Subcutaneous adipose tissue (tissue), 4 donors: ENCODE results near the gene PDLIM7. TPM values are rescaled to one million over a fixed set of nuclear protein-coding genes. Genes with fewer than 3 reads are reported as not detected.

ENCODE experiments used
- CTCF ChIP-seq: fragments of 450-650 bp; IDR thresholded peaks from one replicate; pipeline ENCODE4 v1.5.1; 2016; ENCODE audit warnings: low read depth, mild to moderate bottlenecking, control low read depth, antibody characterized with exemption, moderate library complexity
- total RNA-seq, 4 donors: library from RNA; depleted of rRNA; stranded (reverse); fragments of >200 nt; gene quantifications; one replicate each; pipeline ENCODE4 v1.1.0, GENCODE V29; 2016

The PDLIM7 gene
- total RNA-seq, 4 donors from 2014 or later = 11.2 to 43.1 (median 16.6) TPM

GRCh38 chr5:177520916-177521513 is 23.6 kb upstream of the PDLIM7 start:
- TF ChIP-seq CTCF = no peak

DNA sequence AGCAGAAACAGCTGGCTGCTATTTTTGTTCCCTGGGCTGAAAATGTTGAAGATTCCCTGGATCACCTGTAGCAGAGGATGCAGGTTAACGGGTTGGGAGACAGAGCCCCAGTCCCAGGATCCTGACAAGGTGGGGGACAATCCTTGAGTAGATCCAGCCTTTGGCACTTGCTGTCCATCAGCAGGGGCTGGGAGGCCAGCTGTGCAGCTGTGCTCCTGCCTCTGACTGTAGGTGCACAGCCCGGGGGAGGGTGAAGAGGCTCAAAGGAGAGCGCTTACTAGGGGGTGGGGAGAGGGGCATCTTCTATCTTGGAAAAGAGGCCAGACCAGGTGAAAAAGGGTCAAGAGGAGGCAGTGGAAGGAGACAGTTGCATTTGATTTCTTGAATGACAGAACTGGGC is 22.9 kb upstream of the PDLIM7 start:
- no peak for TF ChIP-seq CTCF

DNA sequence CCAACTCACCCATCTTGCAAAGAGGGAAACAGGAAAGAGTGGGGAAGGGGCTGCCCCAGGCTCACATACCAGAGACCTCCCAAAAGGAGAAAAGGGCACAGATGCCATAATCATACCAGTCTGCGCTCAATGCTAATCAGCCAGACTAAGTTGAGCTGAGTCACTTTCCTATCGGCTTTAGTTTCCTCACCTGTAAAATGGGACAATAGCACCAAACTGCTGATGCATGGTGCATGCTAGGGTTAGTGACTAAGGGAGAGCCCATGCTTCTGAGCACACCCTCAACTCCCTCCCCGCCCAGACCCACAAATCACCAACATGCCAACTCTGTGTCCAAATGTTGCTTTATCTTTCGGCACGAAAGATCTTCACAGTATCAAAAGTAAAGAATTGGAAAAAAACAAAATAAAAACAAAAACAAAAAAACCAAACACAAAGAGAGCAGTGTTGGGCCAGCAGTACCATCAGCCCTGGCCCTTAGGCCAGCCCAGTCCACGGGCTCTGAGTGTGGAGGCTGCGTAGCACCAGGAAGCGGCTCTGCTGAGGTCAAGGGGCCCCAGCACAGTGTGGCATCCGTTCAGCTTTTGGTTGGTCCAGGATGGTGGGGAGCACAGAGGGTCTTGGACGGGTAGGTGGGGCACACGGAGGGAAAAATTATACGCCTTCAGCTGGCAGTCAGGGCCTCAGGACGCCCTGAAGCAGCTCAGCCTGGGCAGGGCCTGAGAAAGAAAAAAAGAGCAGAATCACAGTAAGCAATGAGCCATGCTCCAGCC is 22.2 kb upstream of the PDLIM7 start:
- TF ChIP-seq CTCF = no peak

DNA sequence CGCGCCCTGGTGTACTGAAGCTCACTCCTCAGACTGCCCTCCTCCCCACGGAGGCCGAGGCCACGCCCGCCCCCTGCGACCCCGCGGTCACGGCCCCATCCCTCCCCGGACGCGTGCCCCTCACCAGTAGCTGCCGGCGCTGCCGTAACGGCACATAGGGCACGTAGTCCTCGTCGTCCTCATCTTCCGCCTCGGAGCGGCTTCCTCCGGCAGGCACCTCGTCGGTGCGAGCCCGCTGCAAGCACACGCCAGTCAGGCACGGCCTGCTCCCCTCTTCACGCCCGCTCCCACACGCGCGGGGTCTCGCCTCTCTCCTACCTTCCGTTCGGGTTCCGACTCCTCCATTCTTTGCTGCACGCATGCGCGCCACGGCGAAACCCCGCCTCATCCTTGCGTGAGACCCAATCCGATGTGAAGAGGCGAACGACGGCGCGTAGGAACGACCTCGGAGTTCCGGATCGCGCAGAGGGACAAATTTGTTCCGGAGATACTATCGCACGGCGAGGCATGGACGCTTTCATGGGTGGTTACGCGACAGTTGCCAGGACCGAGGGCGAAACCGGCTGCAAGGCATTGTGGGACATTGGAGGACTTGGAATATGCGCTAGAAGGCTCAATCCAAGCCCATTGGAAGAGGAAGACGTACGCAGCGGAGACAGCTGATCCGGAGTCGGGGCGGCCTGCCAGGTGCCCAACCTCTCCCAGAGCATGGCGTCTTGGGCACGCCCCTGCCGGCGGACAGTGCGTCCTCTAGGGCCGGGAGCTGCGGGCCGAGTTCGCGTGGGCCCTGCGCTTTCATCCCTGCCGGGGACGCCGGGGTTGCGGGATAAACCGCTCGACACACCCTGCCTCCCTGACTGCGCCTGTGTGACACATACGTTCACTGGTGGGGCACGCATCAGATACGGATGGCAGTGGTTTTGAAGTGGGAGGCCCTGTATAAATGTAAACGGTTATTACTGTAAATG is 19.5 kb upstream of the PDLIM7 start, which contains the start of gene DDX41:
Gene DDX41 (minus strand): TSS at position 361 of the 968 bp plus-strand sequence. CDS start 16 bp downstream, at position 345.
- TF ChIP-seq CTCF = no peak

DNA sequence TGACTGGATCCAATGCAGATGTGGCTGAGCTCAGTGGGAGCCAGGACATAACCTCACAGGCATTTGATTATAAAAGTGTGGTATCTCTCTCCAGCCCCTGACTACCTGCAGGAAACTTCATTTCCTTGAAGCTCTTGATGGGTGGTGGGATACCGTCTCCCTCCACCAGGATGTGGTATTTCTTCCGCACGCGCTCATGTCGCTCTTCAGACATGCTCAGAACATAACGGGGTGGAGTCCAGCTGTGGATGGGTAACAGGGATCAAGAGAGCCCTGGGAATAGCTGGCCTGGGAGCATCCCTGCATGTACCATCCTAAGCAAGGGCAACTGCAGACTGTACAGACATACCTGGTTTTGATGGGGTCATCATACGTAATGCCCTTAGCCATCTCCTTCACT is 18.2 kb upstream of the PDLIM7 start:
- TF ChIP-seq CTCF = no peak

DNA sequence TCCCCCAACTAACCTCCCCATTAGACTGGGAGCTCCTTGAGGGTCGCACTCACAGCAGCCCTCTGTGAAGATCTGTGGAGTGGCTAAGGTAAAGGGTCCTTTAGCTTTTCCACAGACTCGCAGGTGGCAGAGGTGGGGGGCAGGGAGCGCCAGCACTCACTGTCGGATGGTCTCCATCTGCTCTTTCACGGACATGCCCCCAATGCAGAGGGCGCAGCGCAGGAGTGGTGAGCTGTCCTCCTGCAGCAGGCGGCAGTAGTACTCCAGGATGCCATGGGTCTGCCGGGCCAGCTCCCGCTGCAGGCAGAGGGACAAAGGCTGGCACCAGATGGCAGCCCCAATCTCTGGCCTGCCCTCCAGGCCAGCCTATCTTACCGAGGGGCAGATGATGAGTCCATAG is 17.1 kb upstream of the PDLIM7 start:
- no peak for TF ChIP-seq CTCF
